ENCODE data around the gene SPINK14.

The SPINK14 gene

GRCh38 chr5:148205865-148206264, 37.5 kb downstream of the SPINK14 start:
- DNase-seq (ENCODE audit: low read depth), result no peak
- TF ChIP-seq CTCF (IDR thresholded peaks at IDR 0.05; ENCODE audit: control insufficient read depth, insufficient read depth, low read depth, low read length, missing control alignments), result no peak
- H3K4me3 ChIP-seq (ENCODE audit: control insufficient read depth, low read depth, low read length), result no peak overlapping the region

GRCh38 chr5:148206620-148207019, 38.3 kb downstream of the SPINK14 start:
- no peak overlapping the region for H3K4me3 ChIP-seq (ENCODE audit: control insufficient read depth, low read depth, low read length)
- no peak for TF ChIP-seq CTCF (IDR thresholded peaks at IDR 0.05; ENCODE audit: control insufficient read depth, insufficient read depth, low read depth, low read length, missing control alignments)
- no peak for DNase-seq (ENCODE audit: low read depth)

GRCh38 chr5:148208226-148208625, 39.9 kb downstream of the SPINK14 start:
- H3K4me3 ChIP-seq (ENCODE audit: control insufficient read depth, low read depth, low read length), result no peak overlapping the region
- no peak for TF ChIP-seq CTCF (IDR thresholded peaks at IDR 0.05; ENCODE audit: control insufficient read depth, insufficient read depth, low read depth, low read length, missing control alignments)
- no peak for DNase-seq (ENCODE audit: low read depth)

GRCh38 chr5:148209151-148209770, 40.9 kb downstream of the SPINK14 start:
- DNase-seq (ENCODE audit: low read depth), result no peak
- no peak overlapping the region for H3K4me3 ChIP-seq (ENCODE audit: control insufficient read depth, low read depth, low read length)
- no peak for TF ChIP-seq CTCF (IDR thresholded peaks at IDR 0.05; ENCODE audit: control insufficient read depth, insufficient read depth, low read depth, low read length, missing control alignments)

- TF ChIP-seq CTCF (IDR thresholded peaks at IDR 0.05; ENCODE audit: control insufficient read depth, insufficient read depth, low read depth, low read length, missing control alignments), result no peak
- no peak for DNase-seq (ENCODE audit: low read depth)
These were observed 46.4 kb downstream of the SPINK14 start for GRCh38 chr5:148214665-148215185.

GRCh38 chr5:148221508-148221907, 53.2 kb downstream of the SPINK14 start:
- no peak overlapping the region for H3K4me3 ChIP-seq (ENCODE audit: control insufficient read depth, low read depth, low read length)
- DNase-seq (ENCODE audit: low read depth), result no peak
- TF ChIP-seq CTCF (IDR thresholded peaks at IDR 0.05; ENCODE audit: control insufficient read depth, insufficient read depth, low read depth, low read length, missing control alignments), result no peak

More at GRCh38 chr5:148214665-148215185, 46.4 kb downstream of the SPINK14 start:
- H3K4me3 ChIP-seq (ENCODE audit: control insufficient read depth, low read depth, low read length), result no peak overlapping the region
